ENCODE data around the gene QSOX2.
"Not testable (repeated sequence)": the region's sequence is repeated elsewhere in the genome, so short reads cannot be mapped to it uniquely, and the experiment has no call there.

Gene QSOX2

GRCh38 chr9:136239135-136239982, 6.3 kb downstream of the QSOX2 start:
- H3K4me3 ChIP-seq (ENCODE audit: low read depth, low read length): no peak overlapping the region
- TF ChIP-seq CTCF (IDR thresholded peaks at IDR 0.05; ENCODE audit: control insufficient read depth, extremely low read depth, insufficient read depth): no peak
- no peak for DNase-seq (ENCODE audit: low read depth)

- H3K4me3 ChIP-seq (ENCODE audit: low read depth, low read length): no peak overlapping the region
- TF ChIP-seq CTCF (IDR thresholded peaks at IDR 0.05; ENCODE audit: control insufficient read depth, extremely low read depth, insufficient read depth): no peak
- no peak for DNase-seq (ENCODE audit: low read depth)
These were observed 7.3 kb downstream of the QSOX2 start for GRCh38 chr9:136238342-136238732.

GRCh38 chr9:136237486-136238341, 7.9 kb downstream of the QSOX2 start:
- H3K4me3 ChIP-seq (ENCODE audit: low read depth, low read length): no peak overlapping the region
- TF ChIP-seq CTCF (IDR thresholded peaks at IDR 0.05; ENCODE audit: control insufficient read depth, extremely low read depth, insufficient read depth): no peak
- DNase-seq (ENCODE audit: low read depth): no peak

- not testable (repeated sequence) for DNase-seq (ENCODE audit: low read depth); H3K4me3 ChIP-seq (ENCODE audit: low read depth, low read length)
These were observed 8.9 kb downstream of the QSOX2 start for GRCh38 chr9:136236471-136237410.

GRCh38 chr9:136235709-136236455, 9.7 kb downstream of the QSOX2 start:
- no peak for DNase-seq (ENCODE audit: low read depth)
- no peak overlapping the region for H3K4me3 ChIP-seq (ENCODE audit: low read depth, low read length)
- TF ChIP-seq CTCF (IDR thresholded peaks at IDR 0.05; ENCODE audit: control insufficient read depth, extremely low read depth, insufficient read depth): no peak

- no peak for TF ChIP-seq CTCF (IDR thresholded peaks at IDR 0.05; ENCODE audit: control insufficient read depth, extremely low read depth, insufficient read depth)
- H3K4me3 ChIP-seq (ENCODE audit: low read depth, low read length): no peak overlapping the region
These were observed 10.4 kb downstream of the QSOX2 start for GRCh38 chr9:136235171-136235570.

More at GRCh38 chr9:136235171-136235570, 10.4 kb downstream of the QSOX2 start:
- DNase-seq (ENCODE audit: low read depth): no peak
